SK-N-SH treated with all-trans-retinoic acid at 6 μM for 48 hours (cell line): ENCODE data around the gene SEMA4C.

Experiments used
- ATAC-seq: fragments of 200-7000 bp; cut with Tn5 transposase; 3 replicates; pipeline ENCODE4 v1.9.1; 2020; ENCODE audit warnings: mild to moderate bottlenecking, moderate library complexity
- ARNTL ChIP-seq: fragments of 450-650 bp; formaldehyde crosslinking; IDR thresholded peaks from 2 replicates; pipeline ENCODE4 v1.5.0; 2020; ENCODE audit warnings: low read depth, mild to moderate bottlenecking, moderate library complexity, borderline replicate concordance
- BACH2 ChIP-seq: fragments of 250-450 bp; sonication (Bioruptor Pico); IDR thresholded peaks from 2 replicates; pipeline ENCODE4 v1.9.0; 2021; ENCODE audit warnings: mild to moderate bottlenecking, borderline replicate concordance
- CSDC2 ChIP-seq: fragments of 250-450 bp; sonication (Bioruptor Pico); IDR thresholded peaks from 2 replicates; pipeline ENCODE4 v1.5.0; 2020; ENCODE audit warnings: mild to moderate bottlenecking, moderate library complexity
- ESRRG ChIP-seq: fragments of 250-450 bp; sonication (Bioruptor Pico); IDR thresholded peaks from 2 replicates; pipeline ENCODE4 v1.6.1; 2021; ENCODE audit warnings: mild to moderate bottlenecking
- GLIS3 ChIP-seq: fragments of 250-450 bp; sonication (Bioruptor Pico); IDR thresholded peaks from 2 replicates; pipeline ENCODE4 v1.5.0; 2020; ENCODE audit warnings: mild to moderate bottlenecking, moderate library complexity
- ISL1 ChIP-seq: fragments of 250-450 bp; sonication (Bioruptor Pico); IDR thresholded peaks from 2 replicates; pipeline ENCODE4 v2.1.2; 2022; ENCODE audit warnings: mild to moderate bottlenecking, moderate library complexity
- OSR1 ChIP-seq: fragments of 250-450 bp; sonication (Bioruptor Pico); IDR thresholded peaks from 2 replicates; pipeline ENCODE4 v1.8.0; 2022; ENCODE audit warnings: moderate library complexity, mild to moderate bottlenecking, inconsistent platforms
- RARB ChIP-seq: fragments of 250-450 bp; sonication (Bioruptor Pico); IDR thresholded peaks from 2 replicates; pipeline ENCODE4 v1.8.0; 2021; ENCODE audit warnings: mild to moderate bottlenecking, moderate library complexity
- SNAI2 ChIP-seq: fragments of 250-450 bp; sonication (Bioruptor Pico); IDR thresholded peaks from 2 replicates; pipeline ENCODE4 v1.5.0; 2020; ENCODE audit warnings: mild to moderate bottlenecking, moderate library complexity
- TCF4 ChIP-seq: fragments of 250-450 bp; sonication (Bioruptor Pico); IDR thresholded peaks from 2 replicates; pipeline ENCODE4 v1.8.0; 2021; ENCODE audit warnings: mild to moderate bottlenecking, moderate library complexity, borderline replicate concordance
- TOX ChIP-seq: fragments of 250-450 bp; sonication (Bioruptor Pico); IDR thresholded peaks from 2 replicates; pipeline ENCODE4 v1.8.0; 2021; ENCODE audit warnings: mild to moderate bottlenecking, moderate library complexity, borderline replicate concordance
- ZC3H10 ChIP-seq: fragments of 250-450 bp; sonication (Bioruptor Pico); IDR thresholded peaks from 2 replicates; pipeline ENCODE4 v1.5.1; 2021; ENCODE audit warnings: mild to moderate bottlenecking, moderate library complexity
- ZFP3 ChIP-seq: fragments of 250-450 bp; sonication (Bioruptor Pico); IDR thresholded peaks from 2 replicates; pipeline ENCODE4 v1.5.0; 2020; ENCODE audit warnings: mild to moderate bottlenecking, moderate library complexity
- ZFP30 ChIP-seq: fragments of 450-650 bp; formaldehyde crosslinking; IDR thresholded peaks from 2 replicates; pipeline ENCODE4 v1.5.0; 2022; ENCODE audit warnings: mild to moderate bottlenecking, moderate library complexity
- ZNF565 ChIP-seq: fragments of 450-650 bp; formaldehyde crosslinking; conservative IDR thresholded peaks from 2 replicates; pipeline ENCODE4 v1.5.0; 2020; ENCODE audit warnings: low read depth, mild to moderate bottlenecking, moderate library complexity
- ZNF70 ChIP-seq: fragments of 450-650 bp; formaldehyde crosslinking; IDR thresholded peaks from 2 replicates; pipeline ENCODE4 v1.5.0; 2020; ENCODE audit warnings: mild to moderate bottlenecking, moderate library complexity
- ZNF8 ChIP-seq: fragments of 450-650 bp; formaldehyde crosslinking; IDR thresholded peaks from 2 replicates; pipeline ENCODE4 v1.5.0; 2020; ENCODE audit warnings: mild to moderate bottlenecking, moderate library complexity
- TF ChIP-seq, protein P1 (sequence below): fragments of 250-450 bp; sonication (Bioruptor Pico); IDR thresholded peaks from 2 replicates; pipeline ENCODE4 v1.5.1; 2020; ENCODE audit warnings: low read depth, mild to moderate bottlenecking, moderate library complexity
- TF ChIP-seq, protein P2 (sequence below): fragments of 250-450 bp; sonication (Bioruptor Pico); IDR thresholded peaks from 2 replicates; pipeline ENCODE4 v1.5.1; 2021; ENCODE audit warnings: mild to moderate bottlenecking, moderate library complexity
- TF ChIP-seq, protein P3 (sequence below): fragments of 250-450 bp; sonication (Bioruptor Pico); IDR thresholded peaks from 2 replicates; pipeline ENCODE4 v1.5.0; 2020; ENCODE audit warnings: mild to moderate bottlenecking, moderate library complexity
- TF ChIP-seq, protein P4 (sequence below): fragments of 250-450 bp; sonication (Bioruptor Pico); IDR thresholded peaks from 2 replicates; pipeline ENCODE4 v1.8.0; 2021; ENCODE audit warnings: low read depth, mild to moderate bottlenecking, moderate library complexity, borderline replicate concordance
- TF ChIP-seq, protein P5 (sequence below): fragments of 250-450 bp; sonication (Bioruptor Pico); IDR thresholded peaks from 2 replicates; pipeline ENCODE4 v1.8.0; 2020; ENCODE audit warnings: mild to moderate bottlenecking, moderate library complexity, borderline replicate concordance

SEMA4C gene

DNA sequence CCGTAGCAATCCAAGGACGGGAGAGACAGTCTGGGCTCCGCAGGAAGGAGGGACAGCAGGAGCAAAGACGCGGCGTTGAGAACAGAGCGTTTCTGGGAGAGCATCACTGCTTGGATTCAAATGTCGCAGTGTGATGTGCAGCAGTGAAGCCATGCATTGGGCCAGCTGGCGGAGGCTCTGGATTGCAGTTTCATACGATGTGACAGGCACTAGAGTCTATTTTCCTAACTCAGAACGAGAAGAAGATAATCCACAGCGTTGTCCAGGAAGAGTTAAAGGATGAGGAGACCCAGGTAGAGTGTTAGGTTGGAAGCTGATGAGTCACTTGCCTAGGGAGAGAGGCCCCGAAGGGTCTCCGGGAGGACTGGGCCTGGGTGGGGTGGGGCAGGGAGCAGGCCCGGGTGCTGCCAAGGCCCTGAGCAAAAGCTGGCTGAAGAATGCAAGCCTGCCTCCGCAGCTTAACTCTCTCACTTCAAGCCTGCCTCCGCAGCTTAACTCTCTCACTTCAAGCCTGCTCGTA is 17.7 kb upstream of the SEMA4C start:
- no peak for TF ChIP-seq TCF4 (CRISPR knock-in tag)
- no peak for TF ChIP-seq RARB (CRISPR knock-in tag)
- TF ChIP-seq, protein P1, sequence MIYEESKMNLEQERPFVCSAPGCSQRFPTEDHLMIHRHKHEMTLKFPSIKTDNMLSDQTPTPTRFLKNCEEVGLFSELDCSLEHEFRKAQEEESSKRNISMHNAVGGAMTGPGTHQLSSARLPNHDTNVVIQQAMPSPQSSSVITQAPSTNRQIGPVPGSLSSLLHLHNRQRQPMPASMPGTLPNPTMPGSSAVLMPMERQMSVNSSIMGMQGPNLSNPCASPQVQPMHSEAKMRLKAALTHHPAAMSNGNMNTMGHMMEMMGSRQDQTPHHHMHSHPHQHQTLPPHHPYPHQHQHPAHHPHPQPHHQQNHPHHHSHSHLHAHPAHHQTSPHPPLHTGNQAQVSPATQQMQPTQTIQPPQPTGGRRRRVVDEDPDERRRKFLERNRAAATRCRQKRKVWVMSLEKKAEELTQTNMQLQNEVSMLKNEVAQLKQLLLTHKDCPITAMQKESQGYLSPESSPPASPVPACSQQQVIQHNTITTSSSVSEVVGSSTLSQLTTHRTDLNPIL: no peak
- no peak for TF ChIP-seq ZNF8 (CRISPR knock-in tag)
- TF ChIP-seq, protein P2, sequence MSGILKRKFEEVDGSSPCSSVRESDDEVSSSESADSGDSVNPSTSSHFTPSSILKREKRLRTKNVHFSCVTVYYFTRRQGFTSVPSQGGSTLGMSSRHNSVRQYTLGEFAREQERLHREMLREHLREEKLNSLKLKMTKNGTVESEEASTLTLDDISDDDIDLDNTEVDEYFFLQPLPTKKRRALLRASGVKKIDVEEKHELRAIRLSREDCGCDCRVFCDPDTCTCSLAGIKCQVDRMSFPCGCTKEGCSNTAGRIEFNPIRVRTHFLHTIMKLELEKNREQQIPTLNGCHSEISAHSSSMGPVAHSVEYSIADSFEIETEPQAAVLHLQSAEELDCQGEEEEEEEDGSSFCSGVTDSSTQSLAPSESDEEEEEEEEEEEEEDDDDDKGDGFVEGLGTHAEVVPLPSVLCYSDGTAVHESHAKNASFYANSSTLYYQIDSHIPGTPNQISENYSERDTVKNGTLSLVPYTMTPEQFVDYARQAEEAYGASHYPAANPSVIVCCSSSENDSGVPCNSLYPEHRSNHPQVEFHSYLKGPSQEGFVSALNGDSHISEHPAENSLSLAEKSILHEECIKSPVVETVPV (CRISPR knock-in tag): no peak
- TF ChIP-seq CSDC2: no peak
- no peak for TF ChIP-seq GLIS3 (CRISPR knock-in tag)
- no peak for TF ChIP-seq ESRRG (CRISPR knock-in tag)
- TF ChIP-seq ARNTL: no peak
- TF ChIP-seq OSR1 (CRISPR knock-in tag): no peak
- no peak for TF ChIP-seq SNAI2
- no peak for TF ChIP-seq ZFP3 (CRISPR knock-in tag)
- TF ChIP-seq ISL1 (CRISPR knock-in tag): no peak
- TF ChIP-seq BACH2 (CRISPR knock-in tag): no peak
- TF ChIP-seq, protein P3, sequence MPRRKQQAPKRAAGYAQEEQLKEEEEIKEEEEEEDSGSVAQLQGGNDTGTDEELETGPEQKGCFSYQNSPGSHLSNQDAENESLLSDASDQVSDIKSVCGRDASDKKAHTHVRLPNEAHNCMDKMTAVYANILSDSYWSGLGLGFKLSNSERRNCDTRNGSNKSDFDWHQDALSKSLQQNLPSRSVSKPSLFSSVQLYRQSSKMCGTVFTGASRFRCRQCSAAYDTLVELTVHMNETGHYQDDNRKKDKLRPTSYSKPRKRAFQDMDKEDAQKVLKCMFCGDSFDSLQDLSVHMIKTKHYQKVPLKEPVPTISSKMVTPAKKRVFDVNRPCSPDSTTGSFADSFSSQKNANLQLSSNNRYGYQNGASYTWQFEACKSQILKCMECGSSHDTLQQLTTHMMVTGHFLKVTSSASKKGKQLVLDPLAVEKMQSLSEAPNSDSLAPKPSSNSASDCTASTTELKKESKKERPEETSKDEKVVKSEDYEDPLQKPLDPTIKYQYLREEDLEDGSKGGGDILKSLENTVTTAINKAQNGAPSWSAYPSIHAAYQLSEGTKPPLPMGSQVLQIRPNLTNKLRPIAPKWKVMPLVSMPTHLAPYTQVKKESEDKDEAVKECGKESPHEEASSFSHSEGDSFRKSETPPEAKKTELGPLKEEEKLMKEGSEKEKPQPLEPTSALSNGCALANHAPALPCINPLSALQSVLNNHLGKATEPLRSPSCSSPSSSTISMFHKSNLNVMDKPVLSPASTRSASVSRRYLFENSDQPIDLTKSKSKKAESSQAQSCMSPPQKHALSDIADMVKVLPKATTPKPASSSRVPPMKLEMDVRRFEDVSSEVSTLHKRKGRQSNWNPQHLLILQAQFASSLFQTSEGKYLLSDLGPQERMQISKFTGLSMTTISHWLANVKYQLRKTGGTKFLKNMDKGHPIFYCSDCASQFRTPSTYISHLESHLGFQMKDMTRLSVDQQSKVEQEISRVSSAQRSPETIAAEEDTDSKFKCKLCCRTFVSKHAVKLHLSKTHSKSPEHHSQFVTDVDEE: no peak
- ATAC-seq: no peak

DNA sequence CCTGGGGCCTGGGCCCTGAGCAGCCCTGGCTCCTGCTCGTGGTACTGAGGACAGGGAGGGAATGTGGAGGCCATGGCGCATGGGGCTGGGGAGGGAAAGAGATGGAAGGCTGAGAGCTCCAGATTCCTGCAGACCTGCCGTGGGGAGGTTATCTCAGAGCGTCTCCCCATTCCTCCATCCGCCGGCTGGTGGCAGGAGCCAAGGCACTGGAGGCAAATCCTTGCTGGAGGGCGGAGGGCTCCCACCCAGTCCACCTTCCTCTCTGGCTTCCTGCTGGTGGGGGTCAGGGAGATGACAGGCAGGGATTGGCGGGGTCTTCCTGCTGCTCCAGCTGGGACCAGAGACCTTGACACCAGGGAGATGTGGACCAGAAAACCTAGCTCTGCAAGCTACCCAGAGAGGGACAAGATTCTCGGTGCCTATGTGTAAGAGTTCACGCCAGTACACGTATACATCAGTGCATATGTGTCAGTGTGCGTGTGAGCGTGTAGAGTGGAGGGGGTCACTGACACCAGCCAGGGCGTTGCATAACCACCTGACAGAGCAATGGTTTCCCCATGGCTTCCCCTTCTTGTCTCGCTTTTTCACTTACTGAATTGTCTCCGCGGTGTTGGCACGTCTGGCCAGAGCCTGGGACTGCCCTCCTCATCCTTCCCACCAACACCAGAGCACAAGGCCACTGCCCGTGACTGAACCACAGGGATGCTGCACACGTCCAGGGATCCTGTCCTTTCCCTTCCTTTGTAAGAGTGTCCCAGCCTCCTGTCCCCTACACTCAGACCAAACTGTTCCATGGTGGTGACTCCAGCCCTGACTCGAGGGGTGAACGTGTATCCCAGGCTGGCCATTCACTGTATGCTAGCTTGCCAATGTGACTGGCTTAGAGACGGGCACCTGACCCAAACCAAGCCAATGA is 15.8 kb upstream of the SEMA4C start:
- ATAC-seq: no peak
- TF ChIP-seq, protein P4, sequence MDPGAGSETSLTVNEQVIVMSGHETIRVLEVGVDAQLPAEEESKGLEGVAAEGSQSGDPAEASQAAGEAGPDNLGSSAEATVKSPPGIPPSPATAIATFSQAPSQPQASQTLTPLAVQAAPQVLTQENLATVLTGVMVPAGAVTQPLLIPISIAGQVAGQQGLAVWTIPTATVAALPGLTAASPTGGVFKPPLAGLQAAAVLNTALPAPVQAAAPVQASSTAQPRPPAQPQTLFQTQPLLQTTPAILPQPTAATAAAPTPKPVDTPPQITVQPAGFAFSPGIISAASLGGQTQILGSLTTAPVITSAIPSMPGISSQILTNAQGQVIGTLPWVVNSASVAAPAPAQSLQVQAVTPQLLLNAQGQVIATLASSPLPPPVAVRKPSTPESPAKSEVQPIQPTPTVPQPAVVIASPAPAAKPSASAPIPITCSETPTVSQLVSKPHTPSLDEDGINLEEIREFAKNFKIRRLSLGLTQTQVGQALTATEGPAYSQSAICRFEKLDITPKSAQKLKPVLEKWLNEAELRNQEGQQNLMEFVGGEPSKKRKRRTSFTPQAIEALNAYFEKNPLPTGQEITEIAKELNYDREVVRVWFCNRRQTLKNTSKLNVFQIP (CRISPR knock-in tag): no peak
- TF ChIP-seq ZNF565 (no peak), ZC3H10 (no peak), TOX (CRISPR knock-in tag) (no peak), ZFP30 (CRISPR knock-in tag) (no peak), OSR1 (CRISPR knock-in tag) (no peak), CSDC2 (no peak), ZNF70 (CRISPR knock-in tag) (no peak), TCF4 (CRISPR knock-in tag) (no peak), ESRRG (CRISPR knock-in tag) (no peak), SNAI2 (no peak), ZNF8 (CRISPR knock-in tag) (no peak), ZFP3 (CRISPR knock-in tag) (no peak), ISL1 (CRISPR knock-in tag) (no peak), BACH2 (CRISPR knock-in tag) (no peak)
- TF ChIP-seq, protein P2 (CRISPR knock-in tag): no peak
- TF ChIP-seq, protein P5, sequence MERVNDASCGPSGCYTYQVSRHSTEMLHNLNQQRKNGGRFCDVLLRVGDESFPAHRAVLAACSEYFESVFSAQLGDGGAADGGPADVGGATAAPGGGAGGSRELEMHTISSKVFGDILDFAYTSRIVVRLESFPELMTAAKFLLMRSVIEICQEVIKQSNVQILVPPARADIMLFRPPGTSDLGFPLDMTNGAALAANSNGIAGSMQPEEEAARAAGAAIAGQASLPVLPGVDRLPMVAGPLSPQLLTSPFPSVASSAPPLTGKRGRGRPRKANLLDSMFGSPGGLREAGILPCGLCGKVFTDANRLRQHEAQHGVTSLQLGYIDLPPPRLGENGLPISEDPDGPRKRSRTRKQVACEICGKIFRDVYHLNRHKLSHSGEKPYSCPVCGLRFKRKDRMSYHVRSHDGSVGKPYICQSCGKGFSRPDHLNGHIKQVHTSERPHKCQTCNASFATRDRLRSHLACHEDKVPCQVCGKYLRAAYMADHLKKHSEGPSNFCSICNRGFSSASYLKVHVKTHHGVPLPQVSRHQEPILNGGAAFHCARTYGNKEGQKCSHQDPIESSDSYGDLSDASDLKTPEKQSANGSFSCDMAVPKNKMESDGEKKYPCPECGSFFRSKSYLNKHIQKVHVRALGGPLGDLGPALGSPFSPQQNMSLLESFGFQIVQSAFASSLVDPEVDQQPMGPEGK (CRISPR knock-in tag): no peak
- TF ChIP-seq, protein P1: no peak
- TF ChIP-seq, protein P3: no peak
